GM18505 (cell line): ENCODE results near the gene TRMT10B.
"Not testable (repeated sequence)": the region's sequence is repeated elsewhere in the genome, so short reads cannot be mapped to it uniquely, and the experiment has no call there.

ENCODE experiments used
- ATAC-seq: cut with Tn5 transposase; IDR thresholded peaks from one replicate; pipeline ENCODE4 v1.9.1; 2021; ENCODE audit not compliant: unreplicated experiment
- POLR2A ChIP-seq: IDR thresholded peaks from 4 replicates; pipeline ENCODE4 v1.6.1; 2011; ENCODE audit warnings: borderline replicate concordance; ENCODE audit not compliant: insufficient read depth, insufficient read length; ENCODE audit errors: extremely low read depth

Gene TRMT10B

DNA sequence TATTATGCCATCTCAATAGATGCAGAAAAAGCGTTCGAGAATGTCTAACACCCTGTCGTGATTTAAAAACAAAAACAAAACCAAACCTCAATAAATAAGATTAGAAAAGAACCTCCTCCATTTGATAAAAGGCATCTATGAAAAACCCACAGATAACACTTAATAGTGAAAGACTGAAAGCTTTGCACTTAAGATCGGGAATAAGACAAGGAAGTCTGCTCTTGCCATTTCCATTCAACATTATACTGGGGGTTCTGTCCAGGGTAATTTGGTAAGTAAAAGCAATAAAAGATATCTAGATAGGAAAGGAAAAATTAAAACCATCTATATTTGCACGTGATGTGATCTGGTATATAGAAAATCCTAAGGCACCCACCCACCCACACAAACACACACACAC, 38.5 kb downstream of the TRMT10B start:
- no peak for TF ChIP-seq POLR2A
- no peak for ATAC-seq

DNA sequence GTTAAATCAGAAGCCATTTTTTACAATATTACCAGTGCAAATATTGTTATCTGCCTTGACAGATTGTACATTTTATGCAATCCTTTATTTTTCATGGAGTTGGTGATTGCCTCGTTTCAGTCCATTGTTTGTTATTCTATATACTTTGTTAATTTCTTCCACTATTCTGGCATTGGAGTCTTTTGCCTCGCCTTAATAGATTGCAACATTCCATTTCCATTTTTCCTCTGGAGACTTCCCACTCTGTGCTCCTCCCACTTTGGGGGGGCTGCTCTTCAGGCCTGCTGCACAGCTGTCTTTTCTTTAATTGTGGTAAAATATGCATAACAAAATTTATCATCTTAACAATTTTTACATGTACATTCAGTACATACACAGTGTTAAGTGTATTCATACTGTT, 42.6 kb downstream of the TRMT10B start:
- TF ChIP-seq POLR2A, result no peak
- ATAC-seq, result no peak

DNA sequence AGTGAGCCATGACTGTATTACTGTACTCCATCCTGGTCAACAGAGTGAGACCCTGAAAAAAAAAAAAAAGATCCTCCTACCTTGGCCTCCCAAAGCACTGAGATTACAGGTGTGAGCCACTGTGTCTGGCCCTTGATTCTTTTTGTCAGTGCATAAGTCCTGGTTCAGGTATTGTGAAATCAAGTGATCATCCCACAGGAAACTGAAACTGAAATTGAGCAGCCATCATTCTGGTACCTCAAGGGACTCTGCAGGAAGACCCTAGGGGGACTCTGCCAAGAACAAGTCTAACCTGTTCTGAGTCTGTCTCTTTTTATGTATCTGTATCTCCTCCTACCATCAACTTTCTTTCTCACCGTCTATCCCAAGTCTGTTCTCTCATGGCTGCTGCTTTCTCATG, 45.1 kb downstream of the TRMT10B start:
- TF ChIP-seq POLR2A, result no peak
- no peak for ATAC-seq

DNA sequence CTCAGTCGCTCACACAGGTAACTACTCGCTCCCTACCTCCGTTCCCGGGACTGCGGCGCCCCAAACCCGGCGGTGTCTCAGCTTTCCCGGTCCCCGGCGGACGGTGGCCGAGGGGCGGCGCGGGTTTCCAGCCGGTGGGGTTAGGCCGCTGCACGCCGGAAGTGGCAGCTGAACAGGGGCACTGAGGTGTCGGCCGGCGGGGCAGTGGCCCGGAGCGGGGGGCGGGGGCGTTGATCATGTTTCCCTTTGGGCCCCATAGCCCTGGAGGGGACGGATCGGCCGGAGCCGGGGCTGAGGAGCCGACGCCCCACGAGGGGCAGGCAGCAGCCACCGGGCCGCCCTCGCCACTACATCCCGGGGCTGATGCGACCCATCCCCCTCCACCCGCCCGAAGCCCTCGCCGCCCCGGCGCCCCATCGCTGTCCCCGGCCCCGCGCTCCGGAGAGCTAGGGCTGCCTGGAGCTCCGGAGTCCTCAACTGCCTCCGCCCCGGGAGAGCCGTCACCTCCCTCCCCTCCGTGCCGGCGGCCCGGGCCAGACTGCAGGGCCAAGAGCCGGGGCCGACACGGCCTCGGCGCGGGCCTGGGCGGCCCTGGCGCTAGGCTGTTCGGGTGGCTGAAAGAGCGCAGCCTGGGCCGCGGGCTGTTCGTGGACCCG, 47.2 kb downstream of the TRMT10B start, which contains the start of gene DCAF10:
TSS of gene DCAF10 (plus strand) at position 167 of the 656 bp plus-strand sequence. CDS start at position 237, 70 bp downstream.
- TF ChIP-seq POLR2A, result peak; percentile 82
- peak; percentile 67 for ATAC-seq

DNA sequence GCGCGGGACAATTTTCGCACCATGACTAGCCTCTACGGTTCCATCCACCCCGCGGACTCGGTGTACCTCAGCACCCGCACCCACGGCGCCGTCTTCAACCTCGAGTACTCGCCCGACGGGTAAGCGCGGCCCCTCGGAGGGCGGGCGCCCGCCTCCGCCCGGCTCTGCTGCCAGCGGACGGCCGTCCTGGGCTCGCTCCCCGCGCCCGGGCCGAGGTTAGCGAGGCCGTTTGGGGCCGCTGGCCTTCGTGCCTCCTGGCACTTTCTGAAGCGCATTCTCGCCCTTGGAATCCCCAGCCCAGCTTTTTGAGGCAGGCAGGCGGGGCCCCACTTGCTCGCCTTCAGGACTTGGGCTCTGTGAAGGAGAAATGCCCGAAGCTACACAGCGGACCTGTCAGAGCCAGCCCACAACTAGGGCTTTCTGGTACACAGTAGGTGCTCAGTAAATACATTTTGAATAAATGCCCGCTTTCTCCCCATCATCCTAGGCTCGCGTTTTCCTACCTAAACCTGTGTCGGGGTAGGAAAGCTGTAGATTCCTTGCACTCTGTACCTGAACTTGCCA, 47.8 kb downstream of the TRMT10B start:
- peak; percentile 42 for ATAC-seq

DNA sequence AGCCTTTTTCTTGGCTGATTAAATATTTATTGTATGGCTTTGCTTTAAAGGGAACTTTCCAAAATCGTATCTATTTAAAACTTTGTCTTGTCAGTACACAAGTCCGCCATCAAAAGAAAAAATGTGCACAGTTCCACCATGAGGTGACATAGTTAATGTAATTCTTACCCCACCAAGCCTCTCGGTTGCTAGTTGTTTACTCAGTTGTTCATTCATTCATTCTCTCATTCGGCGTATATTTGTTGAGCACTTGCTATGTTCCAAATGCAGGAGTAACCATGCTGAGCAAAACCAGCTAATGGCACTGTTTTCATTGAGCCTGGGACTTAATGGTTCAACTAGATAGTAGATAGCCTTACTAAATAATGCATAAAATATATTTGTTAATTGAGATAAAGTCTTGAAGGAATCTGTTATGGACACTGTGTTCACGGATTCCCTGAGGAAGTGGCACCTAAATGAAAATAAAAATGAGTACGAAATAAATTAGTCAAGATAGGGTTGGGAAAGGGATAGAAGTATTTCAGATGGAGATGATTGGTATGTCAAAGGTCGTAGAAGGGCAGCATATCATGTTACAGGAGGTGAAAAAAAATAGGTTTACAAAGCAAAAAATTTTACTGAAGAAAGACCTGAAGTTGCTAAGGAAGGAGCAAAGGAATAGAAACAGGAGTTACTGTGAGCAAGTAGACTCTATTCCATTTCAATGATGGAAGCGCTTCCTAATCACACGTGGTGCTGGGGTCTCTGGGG, 48.5 kb downstream of the TRMT10B start:
- ATAC-seq, result no peak
- no peak for TF ChIP-seq POLR2A

More for the DNA sequence above, 47.8 kb downstream of the TRMT10B start:
- no peak for TF ChIP-seq POLR2A

DNA sequence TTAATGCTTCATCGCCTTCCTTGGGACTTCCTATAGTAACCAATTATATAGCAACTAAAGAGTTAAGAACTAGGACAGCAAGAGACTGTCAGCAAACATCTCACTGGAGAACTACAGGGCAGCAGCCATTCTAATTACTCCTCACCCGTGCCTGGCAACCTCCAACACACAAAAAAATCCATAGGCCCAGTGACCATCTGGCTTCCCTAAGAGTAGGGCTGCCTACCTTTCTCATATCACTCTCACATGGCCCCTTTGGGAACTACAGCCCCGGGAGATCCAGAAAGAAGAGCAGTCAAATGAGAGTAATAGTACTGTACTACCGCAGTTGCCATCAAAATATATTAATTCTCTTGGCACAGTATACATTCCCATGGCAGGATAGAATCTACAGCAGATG, 52.7 kb downstream of the TRMT10B start:
- no peak for ATAC-seq
- TF ChIP-seq POLR2A, result no peak

DNA sequence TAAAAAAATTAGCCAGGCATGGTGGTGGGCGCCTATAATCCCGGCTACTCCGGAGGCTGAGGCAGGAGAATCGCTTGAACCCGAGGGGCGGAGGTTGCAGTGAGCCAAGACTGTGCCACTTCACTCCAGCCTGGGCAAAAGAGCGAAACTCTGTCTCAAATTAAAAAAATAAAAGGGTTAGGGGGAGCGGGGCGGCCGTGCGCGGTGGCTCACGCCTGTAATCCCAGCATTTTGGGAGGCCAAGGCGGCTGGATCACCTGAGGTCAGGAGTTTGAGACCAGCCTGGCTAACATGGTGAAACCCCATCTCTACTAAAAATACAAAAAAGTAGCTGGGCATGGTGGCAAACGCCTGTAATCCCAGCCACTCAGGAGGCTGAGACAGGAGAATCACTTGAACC, 56.1 kb downstream of the TRMT10B start:
- not testable (repeated sequence) for ATAC-seq

DNA sequence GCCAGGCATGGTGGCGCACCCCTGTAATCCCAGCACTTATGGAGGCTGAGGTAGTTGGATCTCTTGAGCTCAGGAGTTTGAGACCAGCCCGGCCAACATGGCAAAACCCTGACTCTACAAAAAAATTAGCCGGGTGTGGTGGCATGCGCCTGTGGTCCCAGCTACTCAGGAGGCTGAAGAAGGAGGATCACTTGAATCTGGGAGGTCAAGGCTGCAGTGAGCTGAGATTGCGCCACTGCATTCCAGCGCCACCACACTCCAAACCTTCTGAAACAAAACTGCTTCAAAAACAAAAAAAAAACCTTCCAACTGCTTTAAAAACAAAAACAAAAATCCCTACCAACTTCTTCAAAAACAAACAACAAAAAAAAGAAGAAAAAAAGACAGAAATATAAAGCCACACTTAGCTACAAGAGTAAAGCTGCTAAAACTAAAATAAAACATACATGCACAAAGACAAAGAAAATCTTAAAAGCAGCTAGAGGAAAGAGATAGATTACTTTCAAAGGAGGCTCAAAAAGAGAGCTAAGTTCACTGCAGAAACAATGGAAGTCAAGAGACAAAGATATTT, 58.4 kb downstream of the TRMT10B start:
- no peak for TF ChIP-seq POLR2A
- ATAC-seq, result no peak

DNA sequence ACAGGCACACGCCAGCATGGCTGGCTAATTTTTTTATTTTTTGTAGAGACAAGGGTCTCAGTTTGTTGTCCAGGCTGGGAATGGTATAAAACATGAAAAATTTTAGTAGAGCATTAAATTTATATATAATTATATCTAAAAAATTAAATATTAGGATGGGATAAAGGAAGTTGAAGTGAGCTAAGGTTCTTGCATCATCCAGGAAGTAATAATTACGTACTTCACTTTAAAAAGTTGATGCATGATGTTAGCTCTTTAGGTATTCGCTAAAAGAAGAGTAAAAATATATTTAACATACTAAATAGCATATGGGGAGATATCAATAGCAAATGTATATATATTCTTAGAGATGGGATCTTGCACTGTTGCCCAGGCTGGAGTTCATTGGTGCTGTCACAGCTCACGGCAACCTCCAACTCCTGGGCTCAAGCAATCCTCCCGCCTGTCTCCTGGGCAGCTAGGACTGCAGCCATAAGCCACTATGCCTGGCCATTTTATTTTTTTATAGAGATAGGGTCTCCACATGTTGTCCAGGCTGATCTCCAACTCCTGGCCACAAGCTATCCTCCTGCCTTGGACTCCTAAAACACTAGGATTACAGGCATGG, 59.3 kb downstream of the TRMT10B start:
- no peak for ATAC-seq
- no peak for TF ChIP-seq POLR2A

DNA sequence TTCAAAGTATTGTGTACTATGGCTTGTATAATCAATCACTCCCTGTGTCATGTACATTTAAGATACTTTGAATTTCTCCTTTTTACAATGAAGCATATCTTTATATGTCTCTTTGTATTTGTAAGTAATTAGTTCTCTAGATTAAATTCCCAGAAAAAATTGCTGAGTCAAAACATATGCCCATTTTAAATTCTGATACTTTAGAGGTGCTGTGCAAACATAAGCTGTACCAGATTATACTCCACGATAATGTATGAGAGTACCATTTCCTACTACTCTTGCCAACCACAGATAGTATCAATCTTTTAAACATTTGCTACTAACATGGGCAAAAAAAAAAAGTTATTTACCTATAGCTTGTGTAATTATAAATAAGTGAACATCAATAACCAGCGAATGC, 65.2 kb downstream of the TRMT10B start:
- no peak for TF ChIP-seq POLR2A
- ATAC-seq, result no peak

DNA sequence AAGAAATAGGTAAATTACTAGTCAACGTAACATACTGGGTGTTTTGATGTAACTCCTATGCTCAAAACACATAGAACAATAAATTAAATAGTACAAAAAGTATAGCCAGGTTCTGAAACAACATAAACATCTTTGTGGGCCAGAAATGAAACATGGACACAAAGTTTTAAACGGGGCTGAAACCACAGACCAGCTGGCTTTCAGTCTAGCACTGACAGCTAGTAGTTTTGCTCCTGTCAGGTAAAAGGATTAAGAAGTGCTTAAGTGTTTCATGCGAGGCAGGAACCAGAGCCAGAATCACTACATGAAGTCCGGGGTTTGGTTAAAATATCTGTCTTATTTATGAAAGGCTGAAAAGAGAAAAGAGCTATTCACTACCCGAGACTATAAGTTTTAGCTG, 66.5 kb downstream of the TRMT10B start:
- TF ChIP-seq POLR2A, result no peak
- no peak for ATAC-seq

DNA sequence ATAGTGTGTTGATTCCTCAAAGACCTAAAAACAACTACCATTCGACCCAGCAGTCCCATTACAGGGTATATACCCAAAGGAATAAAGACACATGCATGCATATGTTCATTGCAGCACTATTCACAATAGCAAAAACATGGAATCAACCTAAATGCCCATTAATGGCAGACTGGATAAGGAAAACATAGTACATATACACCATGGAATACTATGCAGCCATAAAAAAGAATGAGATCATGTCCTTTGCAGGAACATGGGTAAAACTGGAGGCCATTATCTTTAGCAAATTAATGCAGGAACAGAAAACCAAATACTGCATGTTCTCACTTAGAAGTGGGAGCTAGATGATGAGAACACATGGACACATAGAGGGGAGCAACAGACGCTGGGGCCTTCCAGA, 71.6 kb downstream of the TRMT10B start:
- not testable (repeated sequence) for ATAC-seq
